22Rv1 (cell line): ENCODE results near the gene PPP1R14B.
A peak's percentile ranks its signal among the peaks of the same experiment; 100 is the strongest.

Source experiments
- H3K27ac ChIP-seq: fragments of 450-650 bp; 2 replicates; pipeline ENCODE4 v1.5.1; 2017
- CTCF ChIP-seq: fragments of 450-650 bp; IDR thresholded peaks from 2 replicates; pipeline ENCODE4 v1.5.1; 2017; ENCODE audit warnings: mild to moderate bottlenecking
- ZFX ChIP-seq: fragments of 450-650 bp; IDR thresholded peaks from 2 replicates; pipeline ENCODE4 v1.6.1; 2017; ENCODE audit warnings: antibody characterized with exemption, borderline replicate concordance

The PPP1R14B gene

GRCh38 chr11:64268025-64268892 lies 21.5 kb upstream of the PPP1R14B start:
- TF ChIP-seq ZFX (no peak), CTCF (no peak)
- peak overlapping the region; percentile 99 for H3K27ac ChIP-seq

GRCh38 chr11:64267207-64267945 lies 20.6 kb upstream of the PPP1R14B start:
- TF ChIP-seq ZFX (no peak), CTCF (no peak)
- H3K27ac ChIP-seq: peak overlapping the region; percentile 99

- peak overlapping the region; percentile 99 for H3K27ac ChIP-seq
- no peak for TF ChIP-seq ZFX
- TF ChIP-seq CTCF: no peak
Observed at GRCh38 chr11:64266339-64266738, 19.6 kb upstream of the PPP1R14B start.

GRCh38 chr11:64265176-64266160 lies 18.7 kb upstream of the PPP1R14B start:
- TF ChIP-seq ZFX (no peak), CTCF (no peak)
- no peak overlapping the region for H3K27ac ChIP-seq

- TF ChIP-seq CTCF (no peak), ZFX (no peak)
Observed at GRCh38 chr11:64264371-64264852, 17.7 kb upstream of the PPP1R14B start.

GRCh38 chr11:64263947-64264317 lies 17.2 kb upstream of the PPP1R14B start:
- no peak for TF ChIP-seq ZFX
- TF ChIP-seq CTCF: no peak
- no peak overlapping the region for H3K27ac ChIP-seq

More at GRCh38 chr11:64264371-64264852, 17.7 kb upstream of the PPP1R14B start:
- H3K27ac ChIP-seq: no peak overlapping the region
